Transverse colon (tissue), 4 donors: Measurements from ENCODE around the gene ACADS. TPM values are rescaled to one million over a fixed set of nuclear protein-coding genes. Genes with fewer than 3 reads are reported as not detected.

Source experiments
- DNase-seq: peaks from one replicate; pipeline ENCODE4 v3.0.0-alpha.2; 2019
- H3K27ac ChIP-seq, 4 donors: fragments of 200-600 bp; sonication (generic); 2 replicates each; pipeline ENCODE4 v1.5.1; 2016 to 2018; ENCODE audit warnings: inconsistent platforms in 4 of 4
- H3K27me3 ChIP-seq: fragments of 200-600 bp; sonication (generic); 2 replicates; pipeline ENCODE4 v1.5.1; 2017; ENCODE audit warnings: inconsistent platforms
- H3K36me3 ChIP-seq, 4 donors: fragments of 200-600 bp; sonication (generic); 2 replicates each; pipeline ENCODE4 v1.5.1; 2017 to 2019; ENCODE audit warnings: inconsistent platforms in 4 of 4
- H3K4me1 ChIP-seq, 4 donors: fragments of 200-600 bp; sonication (generic); 2 replicates each; pipeline ENCODE4 v1.5.1; 2017 to 2020; ENCODE audit warnings: inconsistent platforms in 4 of 4
- H3K4me3 ChIP-seq, 4 donors: fragments of 200-600 bp; sonication (generic); 1 replicate in 1 of 4; 2 replicates in 3 of 4; pipeline versions ENCODE4 v1.5.1 to v1.6.1; 2017 to 2019; ENCODE audit warnings: inconsistent platforms in 4 of 4
- H3K9me3 ChIP-seq, 2 donors: fragments of 200-600 bp; sonication (generic); 2 replicates each; pipeline ENCODE4 v1.5.1; 2017 to 2019; ENCODE audit warnings: inconsistent platforms in 2 of 2
- CTCF ChIP-seq, 5 experiments: fragments of 200-600 bp in 3 of 5; fragments of 450-650 bp in 2 of 5; sonication (generic) in 3 of 5; IDR thresholded peaks; 1 replicate in 2 of 5; 2 replicates in 3 of 5; pipeline ENCODE4 v1.5.1; 2016 to 2017; ENCODE audit warnings: antibody characterized with exemption in 5 of 5, inconsistent platforms in 3 of 5, mild to moderate bottlenecking in 2 of 5, moderate library complexity in 1 of 5
- EP300 ChIP-seq: sonication (generic); formaldehyde crosslinking; IDR thresholded peaks from one replicate; pipeline ENCODE4 v1.6.1; 2017; ENCODE audit warnings: antibody characterized with exemption, low read depth
- POLR2A ChIP-seq: fragments of 450-650 bp; IDR thresholded peaks from one replicate; pipeline ENCODE4 v1.6.1; 2016; ENCODE audit warnings: antibody characterized with exemption, mild to moderate bottlenecking, moderate library complexity
- POLR2AphosphoS5 ChIP-seq, 3 donors: sonication (generic); formaldehyde crosslinking; IDR thresholded peaks; one replicate each; pipeline ENCODE4 v1.6.1; 2016; ENCODE audit warnings: antibody characterized with exemption in 3 of 3
- WGBS, 2 donors: methylation state at CpG; one replicate each; pipeline ENCODE4 v1.1.5; 2018; ENCODE audit warnings: low coverage in 1 of 2; 5-methylcytosine and 5-hydroxymethylcytosine counted together
- in situ Hi-C, 4 donors: fragments of 200-750 bp; cut with MboI; loops; one replicate each; pipeline versions ENCODE4 v1.15.0 to v1.15.1; 2017; ENCODE audit warnings: low sequenced_read_pairs in 3 of 4, low pct_ligation_motif_present in 1 of 4, low pct_unique_long_range_greater_than_20kb in 1 of 4
- intact Hi-C: fragments of 100-400 bp; cut with DNase I; formaldehyde crosslinking; loops from one replicate; pipeline ENCODE4 v1.15.1; 2023; ENCODE audit warnings: low total_unique reads
- total RNA-seq, 4 donors: library from RNA; depleted of rRNA; stranded (reverse); fragments of >200 nt; gene quantifications; one replicate each; pipeline ENCODE4 v1.1.0, GENCODE V29; 2016

The ACADS gene
- total RNA-seq, 4 donors from 2014 or later: 224 to 338 (median 297) TPM

GRCh38 chr12:120735181-120735580 is 9.6 kb downstream of the ACADS start:
- peaks cover 0 to 4% (median 0%) of the 10 kb centered on the region in 4 donors for H3K4me1 ChIP-seq
- TF ChIP-seq POLR2AphosphoS5 (IDR thresholded peaks at IDR 0.05) (no peak), CTCF (IDR thresholded peaks at IDR 0.05) (no peak), EP300 (no peak), POLR2A (no peak)
- no peaks in the 10 kb centered on the region for H3K27me3 ChIP-seq
- no peak overlapping the region for H3K4me3 ChIP-seq
- no peaks in the 10 kb centered on the region for H3K9me3 ChIP-seq
- in situ Hi-C loops (no loop called here), intact Hi-C loops (no loop called here)
- H3K27ac ChIP-seq: no peak overlapping the region
- no peak for DNase-seq
- peaks cover 0 to 18% (median 4%) of the 10 kb centered on the region in 4 donors for H3K36me3 ChIP-seq
- 75% methylated on average over 3 of the region's 3 CpGs; no CpG with 5 or more reads in 1 of the 2 donors for WGBS, 2 donors

DNA sequence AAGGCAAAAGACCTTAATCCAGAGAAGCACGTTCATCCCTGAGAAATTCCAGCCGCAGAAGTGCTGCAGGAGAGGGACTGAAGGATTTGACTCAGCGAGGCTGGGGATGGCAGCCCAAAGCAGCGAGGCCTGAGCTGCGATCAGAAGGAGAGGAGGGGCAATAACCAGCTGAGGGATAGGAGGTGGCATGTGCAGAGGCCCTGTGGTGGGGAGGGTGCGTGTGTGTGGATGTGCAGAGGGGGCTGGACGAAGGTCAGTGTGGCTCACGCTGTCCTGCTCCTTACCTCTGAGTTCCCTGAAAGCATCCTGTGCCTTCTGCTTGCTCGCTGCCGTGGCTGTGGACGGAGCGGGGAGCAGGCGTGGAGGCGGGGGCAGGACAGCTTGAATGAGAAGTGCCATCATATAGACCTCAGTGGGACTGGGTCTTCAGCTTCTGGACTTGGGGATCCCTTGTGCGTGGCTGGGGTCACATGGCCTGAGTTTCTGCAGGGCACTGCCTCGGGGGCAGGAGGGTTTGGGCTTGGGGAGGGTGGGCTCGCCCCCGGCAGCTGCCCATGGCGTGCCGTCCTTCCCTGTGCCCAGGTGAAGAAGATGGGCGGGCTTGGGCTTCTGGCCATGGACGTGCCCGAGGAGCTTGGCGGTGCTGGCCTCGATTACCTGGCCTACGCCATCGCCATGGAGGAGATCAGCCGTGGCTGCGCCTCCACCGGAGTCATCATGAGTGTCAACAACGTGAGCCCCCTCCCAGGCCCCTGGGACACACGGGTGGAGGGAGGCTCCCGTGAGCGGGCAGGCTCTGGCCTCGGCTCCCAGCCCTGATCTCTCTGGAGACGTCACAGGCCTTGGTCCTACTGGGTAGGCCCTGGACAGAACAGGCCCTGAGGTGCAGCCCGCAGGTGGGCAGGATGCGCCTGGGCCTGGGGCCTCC is 11.0 kb downstream of the ACADS start:
- WGBS, 2 donors: 81 to 92% methylated on average over 5 to 38 of the region's 38 CpGs
- Histone ChIP-seq H3K4me1 (no peaks in the 10 kb centered on the region), H3K27ac (no peak overlapping the region), H3K27me3 (no peaks in the 10 kb centered on the region), H3K9me3 (no peaks in the 10 kb centered on the region), H3K4me3 (no peak overlapping the region), H3K36me3 (peaks cover 0 to 18% (median 0%) of the 10 kb centered on the region in 4 donors)
- TF ChIP-seq POLR2A: no peak
- no peak for TF ChIP-seq POLR2AphosphoS5 (IDR thresholded peaks at IDR 0.05)
- no peak for TF ChIP-seq EP300
- no peak for TF ChIP-seq CTCF (IDR thresholded peaks at IDR 0.05)
- in situ Hi-C loops (no loop called here), intact Hi-C loops (no loop called here)
- no peak for DNase-seq

- in situ Hi-C loops: no loop called here
- Histone ChIP-seq H3K4me3 (no peak overlapping the region), H3K27ac (no peak overlapping the region), H3K27me3 (no peaks in the 10 kb centered on the region), H3K9me3 (no peaks in the 10 kb centered on the region), H3K36me3 (peaks cover 0 to 18% (median 0%) of the 10 kb centered on the region in 4 donors), H3K4me1 (no peaks in the 10 kb centered on the region)
- intact Hi-C loops: no loop called here
- 85% methylated on average over 23 of the region's 25 CpGs; no CpG with 5 or more reads in 1 of the 2 donors for WGBS, 2 donors
- no peak for DNase-seq
- no peak for TF ChIP-seq CTCF (IDR thresholded peaks at IDR 0.05)
- TF ChIP-seq EP300: no peak
- TF ChIP-seq POLR2A: no peak
- no peak for TF ChIP-seq POLR2AphosphoS5 (IDR thresholded peaks at IDR 0.05)
Measured at GRCh38 chr12:120737557-120738251, 12.1 kb downstream of the ACADS start.

DNA sequence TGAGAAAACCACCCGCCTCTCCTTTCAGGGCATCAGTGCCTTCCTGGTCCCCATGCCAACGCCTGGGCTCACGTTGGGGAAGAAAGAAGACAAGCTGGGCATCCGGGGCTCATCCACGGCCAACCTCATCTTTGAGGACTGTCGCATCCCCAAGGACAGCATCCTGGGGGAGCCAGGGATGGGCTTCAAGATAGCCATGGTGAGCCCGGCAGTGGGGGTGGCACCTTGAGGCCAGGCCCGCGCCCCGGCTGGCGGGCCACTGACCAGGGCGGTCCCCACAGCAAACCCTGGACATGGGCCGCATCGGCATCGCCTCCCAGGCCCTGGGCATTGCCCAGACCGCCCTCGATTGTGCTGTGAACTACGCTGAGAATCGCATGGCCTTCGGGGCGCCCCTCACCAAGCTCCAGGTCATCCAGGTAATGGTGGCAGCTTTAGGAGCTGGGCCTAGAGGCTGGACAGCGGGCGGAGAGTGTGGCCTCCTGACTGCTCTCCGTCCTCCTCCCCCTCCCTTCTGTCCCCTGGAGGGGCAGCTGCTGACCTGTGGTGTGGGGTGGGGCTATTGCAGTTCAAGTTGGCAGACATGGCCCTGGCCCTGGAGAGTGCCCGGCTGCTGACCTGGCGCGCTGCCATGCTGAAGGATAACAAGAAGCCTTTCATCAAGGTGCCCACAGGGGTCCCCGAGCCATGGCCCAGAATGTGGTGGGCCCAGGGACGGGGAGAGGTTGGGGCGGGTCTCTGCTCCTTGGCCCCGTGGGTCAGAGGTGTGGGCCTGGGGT is 12.8 kb downstream of the ACADS start:
- H3K4me3 ChIP-seq: no peak overlapping the region
- no peak for DNase-seq
- in situ Hi-C loops (no loop called here), intact Hi-C loops (no loop called here)
- TF ChIP-seq EP300: no peak
- no peak for TF ChIP-seq POLR2AphosphoS5 (IDR thresholded peaks at IDR 0.05)
- TF ChIP-seq CTCF (IDR thresholded peaks at IDR 0.05): no peak
- peaks cover 0 to 18% (median 0%) of the 10 kb centered on the region in 4 donors for H3K36me3 ChIP-seq
- H3K27ac ChIP-seq: no peak overlapping the region
- no peaks in the 10 kb centered on the region for H3K9me3 ChIP-seq
- H3K4me1 ChIP-seq: no peaks in the 10 kb centered on the region
- 91% methylated on average over 27 of the region's 31 CpGs; no CpG with 5 or more reads in 1 of the 2 donors for WGBS, 2 donors
- H3K27me3 ChIP-seq: no peaks in the 10 kb centered on the region
